HG03469 (cell line): Measurements from ENCODE around the gene NCLN.

Source experiments
- ATAC-seq: cut with Tn5 transposase; IDR thresholded peaks from one replicate; pipeline ENCODE4 v1.9.1; 2021; ENCODE audit warnings: mild to moderate bottlenecking, moderate library complexity, moderate number of reproducible peaks; ENCODE audit not compliant: unreplicated experiment

NCLN gene

DNA sequence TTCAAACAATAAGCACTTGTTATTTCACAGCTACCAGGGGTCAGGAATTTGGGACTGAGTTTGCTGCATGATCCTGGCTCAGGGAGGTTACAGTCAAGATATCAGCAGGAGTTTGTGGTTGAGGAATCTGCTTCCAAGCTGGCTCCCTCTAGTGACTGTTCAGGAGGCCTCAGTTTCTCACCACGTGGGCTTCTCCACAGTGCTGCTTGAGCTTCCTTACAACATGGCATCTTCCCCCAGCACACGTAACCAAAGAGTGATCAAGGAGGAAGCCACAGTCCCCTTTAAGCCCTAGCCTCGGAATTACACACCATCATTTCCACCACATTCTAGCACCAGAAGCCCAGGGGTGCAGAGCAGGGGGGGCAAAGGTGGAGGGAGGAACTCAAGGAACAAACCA is 67.5 kb downstream of the NCLN start:
- ATAC-seq, result no peak

DNA sequence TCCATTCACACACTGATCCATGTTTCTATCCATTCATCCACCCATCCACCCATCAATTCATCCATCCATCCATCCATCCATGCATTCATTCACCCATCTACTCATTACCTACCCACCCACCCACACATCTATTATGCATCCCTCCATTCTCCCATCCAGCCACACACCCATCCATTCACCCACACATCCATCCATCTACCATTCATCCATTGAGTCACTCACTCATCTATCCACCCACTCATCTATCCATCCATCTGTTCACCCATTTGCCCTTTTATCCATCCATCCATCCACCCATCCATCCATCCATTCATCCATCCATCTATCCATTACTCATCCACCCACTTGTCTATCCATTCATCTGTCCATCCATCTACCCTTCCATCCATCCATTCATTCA is 68.8 kb downstream of the NCLN start:
- ATAC-seq, result no peak

DNA sequence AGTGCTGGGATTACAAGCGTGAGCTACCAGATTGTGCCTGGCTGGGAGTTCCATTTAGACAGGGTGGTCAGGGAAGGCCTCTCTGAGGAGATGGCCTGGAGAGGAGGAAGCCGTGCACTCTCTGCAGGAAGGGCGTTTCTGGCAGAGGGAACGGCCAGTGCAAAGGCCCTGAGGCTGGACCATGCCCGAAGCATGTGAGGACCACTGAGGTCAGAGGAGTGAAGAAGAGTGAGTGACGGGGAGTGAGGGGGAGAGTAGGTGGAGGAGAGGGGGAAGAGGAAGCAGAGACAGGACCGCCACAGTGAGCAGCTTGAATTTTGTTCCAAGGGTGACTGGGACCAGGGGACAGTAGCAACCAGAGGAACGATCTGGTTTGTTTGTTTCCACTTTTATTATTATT is 71.3 kb downstream of the NCLN start:
- no peak for ATAC-seq
